Right atrium auricular region (tissue), 2 donors: ENCODE measurements around the gene FBXL19. TPM values are rescaled to one million over a fixed set of nuclear protein-coding genes. Genes with fewer than 3 reads are reported as not detected.

Experiments
- DNase-seq: peaks from one replicate; pipeline ENCODE4 v3.0.0-alpha.2; 2019; ENCODE audit warnings: low spot score
- H3K27ac ChIP-seq, 2 donors: fragments of 200-600 bp; sonication (generic); 1 replicate in 1 of 2; 2 replicates in 1 of 2; pipeline ENCODE4 v1.5.1; 2016 to 2019
- H3K27me3 ChIP-seq, 2 donors: fragments of 200-600 bp; sonication (generic); one replicate each; pipeline versions ENCODE4 v1.5.1 to v1.6.0; 2017 to 2019
- H3K36me3 ChIP-seq: fragments of 200-600 bp; sonication (generic); one replicate; pipeline ENCODE4 v1.5.1; 2016
- H3K4me1 ChIP-seq, 2 donors: fragments of 200-600 bp; sonication (generic); one replicate each; pipeline versions ENCODE4 v1.5.1 to v1.6.0; 2017 to 2019
- H3K4me3 ChIP-seq, 2 donors: fragments of 200-600 bp; sonication (generic); 1 replicate in 1 of 2; 2 replicates in 1 of 2; pipeline ENCODE4 v1.5.1; 2017 to 2019; ENCODE audit warnings: mild to moderate bottlenecking in 1 of 2, moderate library complexity in 1 of 2
- H3K9me3 ChIP-seq, 2 donors: fragments of 200-600 bp; sonication (generic); one replicate each; pipeline ENCODE4 v1.5.1; 2019
- CTCF ChIP-seq, 2 donors: fragments of 200-600 bp; sonication (generic); IDR thresholded peaks; one replicate each; pipeline ENCODE4 v1.5.1; 2019; ENCODE audit warnings: antibody characterized with exemption in 2 of 2
- total RNA-seq, 2 donors: library from RNA; depleted of rRNA; stranded (reverse); fragments of >200 nt; gene quantifications; one replicate each; pipeline ENCODE4 v1.1.0, GENCODE V29; 2016

FBXL19 gene
- total RNA-seq, 2 donors from 2014 or later, result 5.7 to 7.9 TPM

GRCh38 chr16:30958175-30959079 lies 35.1 kb downstream of the FBXL19 start:
- Histone ChIP-seq H3K27ac (peak overlapping the region; percentile 93 to 98), H3K9me3 (no peaks in the 10 kb centered on the region), H3K27me3 (no peaks in the 10 kb centered on the region), H3K4me1 (peaks cover 0 to 29% of the 10 kb centered on the region in 2 donors), H3K4me3 (peak overlapping the region; percentile 90 to 92), H3K36me3 (peaks cover 46% of the 10 kb centered on the region)
- no peak for TF ChIP-seq CTCF (IDR thresholded peaks at IDR 0.05)
- DNase-seq, result no peak

GRCh38 chr16:30961384-30961783 lies 38.0 kb downstream of the FBXL19 start:
- no peak for DNase-seq
- Histone ChIP-seq H3K4me3 (no peak overlapping the region), H3K36me3 (peaks cover 76% of the 10 kb centered on the region), H3K4me1 (peaks cover 0 to 18% of the 10 kb centered on the region in 2 donors), H3K27ac (no peak overlapping the region), H3K9me3 (no peaks in the 10 kb centered on the region), H3K27me3 (no peaks in the 10 kb centered on the region)
- no peak for TF ChIP-seq CTCF (IDR thresholded peaks at IDR 0.05)

- H3K4me1 ChIP-seq, result peaks cover 0 to 4% of the 10 kb centered on the region in 2 donors
- TF ChIP-seq CTCF (IDR thresholded peaks at IDR 0.05), result no peak
- H3K36me3 ChIP-seq, result peaks cover 100% of the 10 kb centered on the region
- no peaks in the 10 kb centered on the region for H3K27me3 ChIP-seq
- H3K9me3 ChIP-seq, result no peaks in the 10 kb centered on the region
- no peak for DNase-seq
- H3K27ac ChIP-seq, result no peak overlapping the region
- H3K4me3 ChIP-seq, result no peak overlapping the region
Observed at GRCh38 chr16:30963925-30964511, 40.6 kb downstream of the FBXL19 start.

- DNase-seq, result no peak
- no peak for TF ChIP-seq CTCF (IDR thresholded peaks at IDR 0.05)
- Histone ChIP-seq H3K9me3 (no peaks in the 10 kb centered on the region), H3K27ac (no peak overlapping the region), H3K27me3 (no peaks in the 10 kb centered on the region), H3K36me3 (peaks cover 100% of the 10 kb centered on the region), H3K4me1 (no peaks in the 10 kb centered on the region), H3K4me3 (no peak overlapping the region)
Observed at GRCh38 chr16:30964574-30965226, 41.3 kb downstream of the FBXL19 start.

- Histone ChIP-seq H3K27ac (no peak overlapping the region), H3K27me3 (no peaks in the 10 kb centered on the region), H3K4me3 (no peak overlapping the region), H3K9me3 (no peaks in the 10 kb centered on the region), H3K36me3 (peaks cover 99% of the 10 kb centered on the region), H3K4me1 (no peaks in the 10 kb centered on the region)
- TF ChIP-seq CTCF (IDR thresholded peaks at IDR 0.05), result no peak
- DNase-seq, result no peak
Observed at GRCh38 chr16:30965436-30965835, 42.1 kb downstream of the FBXL19 start.
